Liver (tissue), 9 donors: ENCODE data around the gene TUBGCP2. TPM values are rescaled to one million over a fixed set of nuclear protein-coding genes. Genes with fewer than 3 reads are reported as not detected.

Experiments used
- DNase-seq: peaks from one replicate; pipeline ENCODE4 v3.0.0-alpha.2; 2017; ENCODE audit warnings: low spot score
- H3K27ac ChIP-seq, 2 donors: one replicate each; pipeline ENCODE4 v1.7.0; 2013; ENCODE audit warnings: inconsistent platforms in 2 of 2, low read length in 2 of 2, control low read depth in 1 of 2, low read depth in 1 of 2, mild to moderate bottlenecking in 1 of 2
- H3K27me3 ChIP-seq, 4 donors: one replicate each; pipeline versions ENCODE4 v1.6.1 to v1.7.0; 2013; ENCODE audit warnings: low read length in 3 of 4, inconsistent platforms in 1 of 4, mild to moderate bottlenecking in 1 of 4, moderate library complexity in 1 of 4; ENCODE audit not compliant: control insufficient read depth in 4 of 4, insufficient read depth in 4 of 4
- H3K36me3 ChIP-seq, 4 donors: one replicate each; pipeline versions ENCODE4 v1.6.1 to v1.7.0; 2013; ENCODE audit warnings: low read length in 3 of 4, mild to moderate bottlenecking in 3 of 4, low read depth in 1 of 4, moderate library complexity in 1 of 4; ENCODE audit not compliant: control insufficient read depth in 4 of 4, insufficient read depth in 3 of 4
- H3K4me1 ChIP-seq, 4 donors: one replicate each; pipeline versions ENCODE4 v1.6.1 to v1.7.0; 2013; ENCODE audit warnings: low read length in 3 of 4, mild to moderate bottlenecking in 3 of 4, moderate library complexity in 1 of 4; ENCODE audit not compliant: control insufficient read depth in 4 of 4, insufficient read depth in 4 of 4
- H3K4me3 ChIP-seq, 3 donors: one replicate each; pipeline versions ENCODE4 v1.6.1 to v1.7.0; 2013; ENCODE audit warnings: low read length in 3 of 3, control low read depth in 1 of 3, low read depth in 1 of 3, mild to moderate bottlenecking in 1 of 3
- H3K9ac ChIP-seq, 2 donors: one replicate each; pipeline ENCODE4 v1.7.0; 2013; ENCODE audit warnings: low read length in 2 of 2, mild to moderate bottlenecking in 2 of 2, moderate library complexity in 2 of 2, control low read depth in 1 of 2, low read depth in 1 of 2
- H3K9me3 ChIP-seq, 4 donors: one replicate each; pipeline versions ENCODE4 v1.6.1 to v1.7.0; 2013; ENCODE audit warnings: low read length in 3 of 4; ENCODE audit not compliant: control insufficient read depth in 4 of 4
- ATF3 ChIP-seq: IDR thresholded peaks from 2 replicates; pipeline ENCODE4 v1.6.1; 2016; ENCODE audit warnings: antibody characterized with exemption
- CTCF ChIP-seq: fragments of 150-350 bp; IDR thresholded peaks from 2 replicates; pipeline ENCODE4 v1.5.1; 2017; ENCODE audit warnings: improper control_type of control experiment, low read depth, low read length; ENCODE audit not compliant: missing input control
- EGR1 ChIP-seq, 2 donors: IDR thresholded peaks; 2 replicates each; pipeline ENCODE4 v1.6.1; 2016 to 2018; ENCODE audit warnings: antibody characterized with exemption in 2 of 2, low read depth in 2 of 2
- FOXA1 ChIP-seq: IDR thresholded peaks from 2 replicates; pipeline ENCODE4 v1.6.1; 2016; ENCODE audit warnings: antibody characterized with exemption
- FOXA2 ChIP-seq: IDR thresholded peaks from 2 replicates; pipeline ENCODE4 v1.6.1; 2016; ENCODE audit warnings: antibody characterized with exemption
- GABPA ChIP-seq, 2 donors: IDR thresholded peaks in 1 of 2; conservative IDR thresholded peaks in 1 of 2; 2 replicates each; pipeline ENCODE4 v1.6.1; 2016; ENCODE audit warnings: antibody characterized with exemption in 2 of 2, mild to moderate bottlenecking in 1 of 2, moderate library complexity in 1 of 2
- HNF4A ChIP-seq, 2 donors: conservative IDR thresholded peaks; 2 replicates each; pipeline ENCODE4 v1.6.1; 2016; ENCODE audit warnings: antibody characterized with exemption in 2 of 2, mild to moderate bottlenecking in 2 of 2
- HNF4G ChIP-seq: IDR thresholded peaks from 2 replicates; pipeline ENCODE4 v1.6.1; 2016; ENCODE audit warnings: antibody characterized with exemption
- JUND ChIP-seq, 2 donors: IDR thresholded peaks; 2 replicates each; pipeline ENCODE4 v1.6.1; 2016; ENCODE audit warnings: antibody characterized with exemption in 2 of 2
- MAX ChIP-seq: IDR thresholded peaks from 2 replicates; pipeline ENCODE4 v1.6.1; 2016; ENCODE audit warnings: antibody characterized with exemption
- NR2F2 ChIP-seq: IDR thresholded peaks from 2 replicates; pipeline ENCODE4 v1.6.1; 2016; ENCODE audit warnings: antibody characterized with exemption
- RAD21 ChIP-seq, 2 donors: IDR thresholded peaks; 2 replicates each; pipeline ENCODE4 v1.6.1; 2016; ENCODE audit warnings: antibody characterized with exemption in 2 of 2, mild to moderate bottlenecking in 2 of 2
- REST ChIP-seq: IDR thresholded peaks from 2 replicates; pipeline ENCODE4 v1.6.1; 2016; ENCODE audit warnings: antibody characterized with exemption, mild to moderate bottlenecking
- RXRA ChIP-seq, 2 donors: IDR thresholded peaks; 2 replicates each; pipeline ENCODE4 v1.6.1; 2017 to 2018; ENCODE audit warnings: antibody characterized with exemption in 2 of 2, mild to moderate bottlenecking in 1 of 2
- SP1 ChIP-seq: IDR thresholded peaks from 2 replicates; pipeline ENCODE4 v1.6.1; 2018; ENCODE audit warnings: antibody characterized with exemption, mild to moderate bottlenecking
- TAF1 ChIP-seq: conservative IDR thresholded peaks from 2 replicates; pipeline ENCODE4 v1.6.1; 2016; ENCODE audit warnings: antibody characterized with exemption, mild to moderate bottlenecking
- YY1 ChIP-seq: IDR thresholded peaks from 2 replicates; pipeline ENCODE4 v1.6.1; 2016; ENCODE audit warnings: antibody characterized with exemption, mild to moderate bottlenecking
- ZBTB33 ChIP-seq: IDR thresholded peaks from 2 replicates; pipeline ENCODE4 v1.6.1; 2016; ENCODE audit warnings: antibody characterized with exemption
- WGBS: extraction: QIAGEN DNeasy Blood & Tissue Kit; methylation state at CpG from one replicate; pipeline ENCODE4 v1.1.7; 2013; 5-methylcytosine and 5-hydroxymethylcytosine counted together
- polyA plus RNA-seq, 2 donors: library from polyadenylated mRNA; stranded (reverse) in 1 of 2; unstranded in 1 of 2; fragments of 200-250 nt in 1 of 2; fragments of >200 nt in 1 of 2; fragmentation: Nextera tagmentation in 1 of 2; extraction: Ambion mirVana in 1 of 2; gene quantifications; one replicate each; pipeline versions ENCODE4 v1.2.1 to v1.2.3, GENCODE V29; 2013 to 2015
- total RNA-seq, 2 donors: library from RNA; depleted of rRNA; stranded (reverse); fragments of >200 nt; gene quantifications; one replicate each; pipeline ENCODE4 v1.2.3, GENCODE V29; 2014
- donor health status: healthy.
- donor health status: healthy.
- donor health status: healthy.
- donor health status: healthy.
- donor health status: healthy.

The TUBGCP2 gene
- total and polyA plus RNA-seq, 4 donors = 18.8 to 32.4 (median 27.6) TPM

- Histone ChIP-seq H3K9me3 (no peaks in the 10 kb centered on the region), H3K36me3 (no peaks in the 10 kb centered on the region), H3K4me1 (peaks cover 0 to 15% (median 11%) of the 10 kb centered on the region in 4 donors), H3K9ac (no peak overlapping the region), H3K27ac (no peak overlapping the region), H3K27me3 (peaks cover 0 to 5% (median 2%) of the 10 kb centered on the region in 4 donors), H3K4me3 (no peak overlapping the region)
- WGBS = 74% methylated on average over 8 of the region's 8 CpGs
- DNase-seq = no peak
- no peak for TF ChIP-seq YY1
- TF ChIP-seq FOXA1 = no peak
- TF ChIP-seq ATF3 = no peak
- no peak for TF ChIP-seq REST
- TF ChIP-seq SP1 = no peak
- no peak for TF ChIP-seq ZBTB33
- no peak for TF ChIP-seq HNF4G
- TF ChIP-seq CTCF = no peak
- TF ChIP-seq RAD21 (IDR thresholded peaks at IDR 0.05) = no peak
- TF ChIP-seq RXRA (IDR thresholded peaks at IDR 0.05) = no peak
- no peak for TF ChIP-seq HNF4A (conservative IDR thresholded peaks at IDR 0.05)
- no peak for TF ChIP-seq EGR1 (IDR thresholded peaks at IDR 0.05; ENCODE audit: low read depth in 2 of 2)
- TF ChIP-seq NR2F2 = no peak
- no peak for TF ChIP-seq TAF1
- no peak for TF ChIP-seq GABPA (IDR thresholded peaks at IDR 0.05 in 1 of 2, conservative IDR thresholded peaks at IDR 0.05 in 1 of 2)
- TF ChIP-seq MAX = no peak
- no peak for TF ChIP-seq FOXA2
- TF ChIP-seq JUND (IDR thresholded peaks at IDR 0.05) = no peak
These were observed 34.3 kb upstream of the TUBGCP2 start for GRCh38 chr10:133342942-133343341.
